NCI-H345 treated with DMSO at 0.1 percent for 48 hours (cell line): Measurements from ENCODE around the gene FAM98A.

ENCODE experiments used
- DNase-seq: peaks from one replicate; lab custom pipeline; 2025; ENCODE audit not compliant: unreplicated experiment; lab: John Stamatoyannopoulos, UW

The FAM98A gene

DNA sequence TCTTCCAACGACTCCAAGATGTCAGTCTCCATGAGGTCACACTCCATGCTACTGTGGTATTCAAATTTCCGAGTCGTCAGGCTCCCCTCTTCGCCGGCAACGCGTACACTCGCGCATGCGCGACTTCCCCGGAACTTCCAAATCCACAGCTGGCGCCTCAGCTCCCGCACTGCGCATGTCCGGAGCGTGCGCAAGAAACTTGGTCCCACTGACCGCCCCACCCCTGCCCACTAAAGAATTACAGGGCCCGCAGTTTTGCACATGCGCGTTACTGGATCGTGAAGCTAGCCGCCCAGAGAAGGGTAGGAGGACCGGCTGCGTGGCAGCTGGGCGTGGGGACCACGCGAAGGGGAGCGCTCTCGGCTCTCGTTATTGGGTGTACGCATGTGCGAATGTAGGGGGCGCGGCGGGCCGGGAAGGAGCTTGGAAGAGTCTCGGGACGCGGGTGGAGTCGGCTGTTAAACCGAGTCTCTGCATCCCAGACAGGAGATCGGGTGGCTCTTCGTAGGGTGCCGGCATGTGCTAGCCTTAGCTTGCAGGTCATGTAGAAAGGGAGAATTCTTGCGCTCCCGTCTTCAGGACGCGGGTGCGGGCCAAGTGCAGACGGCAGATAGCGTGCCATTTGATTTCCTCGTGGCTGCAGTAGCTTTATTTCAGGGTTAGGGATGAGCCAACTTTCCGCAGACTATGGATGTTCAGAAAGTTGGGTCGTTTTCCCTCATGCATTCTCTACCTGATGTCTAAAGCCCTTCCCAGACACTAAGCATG is at the start of gene FAM98A:
Gene FAM98A, minus strand, starts transcription at position 125 of the 768 bp plus-strand sequence. Its CDS starts 78 bp downstream, at position 47.
- peak; percentile 94 for DNase-seq

GRCh38 chr2:33645861-33646260 is 46.8 kb upstream of the FAM98A start:
- DNase-seq = no peak

- DNase-seq = no peak
These were observed 45.1 kb upstream of the FAM98A start for GRCh38 chr2:33644215-33644614.

GRCh38 chr2:33636001-33636400 is 36.9 kb upstream of the FAM98A start:
- no peak for DNase-seq

GRCh38 chr2:33634261-33634910 is 35.3 kb upstream of the FAM98A start:
- DNase-seq = no peak

GRCh38 chr2:33633315-33633714 is 34.2 kb upstream of the FAM98A start:
- no peak for DNase-seq

DNA sequence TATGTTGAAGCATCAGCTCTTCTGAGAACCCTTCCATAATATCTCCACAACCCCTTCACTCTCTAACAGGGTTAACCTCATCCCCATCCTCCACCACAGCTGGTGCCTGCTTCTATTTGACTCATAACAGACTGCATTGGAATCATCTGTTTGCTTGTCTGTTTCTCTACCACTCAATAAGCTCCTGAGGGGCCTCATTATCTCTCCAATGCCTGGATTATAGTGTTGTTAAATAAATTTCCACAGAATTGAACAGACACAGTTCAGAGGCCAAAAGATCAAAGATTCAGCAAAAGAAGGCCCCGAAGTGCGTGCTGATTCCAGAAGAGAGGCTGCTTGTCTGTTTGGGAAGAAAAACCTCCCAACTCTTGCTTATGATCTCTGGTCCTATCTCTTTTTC is 33.7 kb upstream of the FAM98A start:
- no peak for DNase-seq

- DNase-seq = no peak
These were observed 29.1 kb upstream of the FAM98A start for GRCh38 chr2:33628031-33628827.

- DNase-seq = no peak
These were observed 19.9 kb upstream of the FAM98A start for GRCh38 chr2:33619028-33619427.

- DNase-seq = no peak
These were observed 18.9 kb upstream of the FAM98A start for GRCh38 chr2:33617989-33618388.

- DNase-seq = no peak
These were observed 18.3 kb upstream of the FAM98A start for GRCh38 chr2:33617401-33617800.

GRCh38 chr2:33616873-33617272 is 17.8 kb upstream of the FAM98A start:
- no peak for DNase-seq

DNA sequence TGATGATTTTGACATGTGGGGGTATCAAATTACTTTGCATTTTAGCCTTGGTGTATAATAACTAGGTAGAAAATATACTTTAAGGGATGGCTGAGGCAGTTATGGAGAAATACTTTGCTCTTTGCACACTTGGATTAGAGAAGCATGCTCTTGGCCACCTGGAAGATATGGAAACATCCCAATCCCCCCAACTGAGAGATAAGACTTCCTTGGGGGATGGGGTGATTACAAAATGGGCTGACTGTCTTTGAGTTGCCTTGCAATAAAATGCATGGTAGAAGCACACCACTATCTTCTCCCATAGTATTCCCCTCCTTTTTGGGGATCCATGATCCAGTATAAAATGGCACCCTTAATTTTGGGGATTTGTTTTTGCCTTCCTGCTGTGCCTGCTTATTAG is 15.1 kb upstream of the FAM98A start:
- DNase-seq = no peak

DNA sequence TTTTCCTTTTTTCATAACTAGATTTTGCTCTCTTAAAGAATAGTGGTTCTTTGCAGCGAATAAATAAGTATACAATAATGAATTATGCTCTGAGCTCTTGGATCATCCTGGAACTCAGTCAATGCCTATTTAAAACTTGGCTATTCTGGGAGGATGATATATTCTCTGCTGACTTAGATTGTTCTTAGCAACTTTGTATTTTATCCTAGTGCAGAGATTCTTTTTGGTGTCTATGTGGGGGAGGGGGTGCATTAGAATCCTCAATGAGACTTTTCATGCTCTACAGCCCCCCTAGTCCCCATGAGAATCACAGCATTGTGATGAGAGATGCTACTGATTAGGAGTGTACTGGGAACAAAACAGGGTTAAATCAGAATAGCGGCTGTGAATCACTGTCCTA is 8.8 kb upstream of the FAM98A start:
- DNase-seq = no peak

GRCh38 chr2:33607251-33607721 is 8.2 kb upstream of the FAM98A start:
- no peak for DNase-seq

GRCh38 chr2:33606622-33607021 is 7.5 kb upstream of the FAM98A start:
- DNase-seq = no peak

- DNase-seq = no peak
These were observed 7.0 kb upstream of the FAM98A start for GRCh38 chr2:33606100-33606499.

DNA sequence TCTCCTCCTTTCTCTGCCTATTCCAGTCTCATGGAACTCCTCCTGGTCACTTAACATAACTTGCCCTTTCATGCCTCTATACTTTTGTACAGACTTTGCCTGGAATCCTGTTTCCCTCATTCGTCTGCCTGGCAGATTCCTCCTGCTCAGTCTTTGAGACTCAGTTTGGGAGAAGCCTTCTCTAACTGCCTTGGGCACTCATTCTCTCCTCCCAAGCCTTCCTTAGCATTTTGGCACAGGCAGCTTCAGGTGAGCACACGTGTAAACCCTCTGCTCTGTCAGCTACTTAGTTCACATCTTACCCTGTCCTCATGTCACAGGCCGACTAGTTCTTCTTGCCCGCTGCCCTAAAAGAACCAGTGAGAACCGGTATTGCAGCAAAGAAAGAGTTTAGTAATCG is 6.0 kb upstream of the FAM98A start:
- no peak for DNase-seq

DNA sequence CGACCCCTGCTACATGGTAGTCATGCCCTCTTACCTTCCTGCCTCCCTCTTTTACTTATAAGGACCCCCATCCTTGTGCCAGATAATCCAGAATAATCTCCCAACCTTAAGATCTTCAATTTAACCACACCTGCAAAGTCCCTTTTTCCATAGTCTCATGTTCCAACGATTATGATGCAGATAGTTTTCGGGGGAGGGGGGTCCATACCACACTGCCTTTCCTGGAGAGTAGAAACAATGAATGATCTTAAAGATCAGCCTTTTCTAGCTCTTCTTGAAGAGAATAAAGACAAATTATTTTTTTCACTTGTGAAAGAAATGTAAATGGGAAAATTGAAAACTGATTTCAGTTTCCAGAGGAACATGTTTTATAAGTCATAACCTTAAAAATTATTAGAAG is 4.3 kb upstream of the FAM98A start:
- DNase-seq = no peak

- DNase-seq = no peak
These were observed 3.2 kb upstream of the FAM98A start for GRCh38 chr2:33602201-33602830.

DNA sequence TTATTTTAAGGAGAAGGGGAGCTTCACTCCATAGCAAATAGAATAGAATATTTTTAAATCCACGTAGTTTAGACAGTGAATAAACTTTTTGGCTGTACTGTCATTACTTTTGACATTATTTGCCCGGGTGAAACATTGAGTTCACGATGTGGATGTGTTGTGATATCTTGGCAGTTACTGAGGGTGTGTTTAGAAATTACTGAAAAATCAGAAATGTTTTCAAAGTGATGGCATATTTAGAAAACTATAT is 769 bp upstream of the FAM98A start:
- no peak for DNase-seq
